Uterus (tissue), 2 donors: ENCODE results near the gene NOBOX.
"Not testable (repeated sequence)": the region's sequence is repeated elsewhere in the genome, so short reads cannot be mapped to it uniquely, and the experiment has no call there.

Experiments
- CTCF ChIP-seq, 4 experiments: fragments of 200-600 bp in 2 of 4; fragments of 450-650 bp in 2 of 4; sonication (generic) in 2 of 4; IDR thresholded peaks; one replicate each; pipeline ENCODE4 v1.5.1; 2016 to 2019; ENCODE audit warnings: antibody characterized with exemption in 4 of 4, mild to moderate bottlenecking in 2 of 4, moderate library complexity in 1 of 4
- POLR2A ChIP-seq, 2 donors: fragments of 450-650 bp; IDR thresholded peaks; one replicate each; pipeline ENCODE4 v1.6.1; 2016; ENCODE audit warnings: antibody characterized with exemption in 2 of 2, mild to moderate bottlenecking in 1 of 2, moderate library complexity in 1 of 2

- not testable (repeated sequence) for TF ChIP-seq CTCF, POLR2A (IDR thresholded peaks at IDR 0.05)
These were observed 51.8 kb downstream of the NOBOX start for GRCh38 chr7:144351667-144352066.
